SH-SY5Y (cell line): ENCODE data around the gene IFT88.

ENCODE experiments used
- GATA2 ChIP-seq: IDR thresholded peaks from 2 replicates; pipeline ENCODE4 v1.6.1; 2011; ENCODE audit warnings: mild to moderate bottlenecking, low read depth, low read length
- GATA3 ChIP-seq: IDR thresholded peaks from 2 replicates; pipeline ENCODE4 v1.6.1; 2011; ENCODE audit warnings: low read depth, mild to moderate bottlenecking, low read length, moderate library complexity

GRCh38 chr13:20579191-20579590 is 12.2 kb downstream of the IFT88 start:
- TF ChIP-seq GATA3 (no peak), GATA2 (no peak)
